Measurements from ENCODE around the gene CFAP92. TPM values are rescaled to one million over a fixed set of nuclear protein-coding genes. Genes with fewer than 3 reads are reported as not detected.

Gene CFAP92
- total RNA-seq, 1 donor from 2014 or later, result 0.52 TPM

DNA sequence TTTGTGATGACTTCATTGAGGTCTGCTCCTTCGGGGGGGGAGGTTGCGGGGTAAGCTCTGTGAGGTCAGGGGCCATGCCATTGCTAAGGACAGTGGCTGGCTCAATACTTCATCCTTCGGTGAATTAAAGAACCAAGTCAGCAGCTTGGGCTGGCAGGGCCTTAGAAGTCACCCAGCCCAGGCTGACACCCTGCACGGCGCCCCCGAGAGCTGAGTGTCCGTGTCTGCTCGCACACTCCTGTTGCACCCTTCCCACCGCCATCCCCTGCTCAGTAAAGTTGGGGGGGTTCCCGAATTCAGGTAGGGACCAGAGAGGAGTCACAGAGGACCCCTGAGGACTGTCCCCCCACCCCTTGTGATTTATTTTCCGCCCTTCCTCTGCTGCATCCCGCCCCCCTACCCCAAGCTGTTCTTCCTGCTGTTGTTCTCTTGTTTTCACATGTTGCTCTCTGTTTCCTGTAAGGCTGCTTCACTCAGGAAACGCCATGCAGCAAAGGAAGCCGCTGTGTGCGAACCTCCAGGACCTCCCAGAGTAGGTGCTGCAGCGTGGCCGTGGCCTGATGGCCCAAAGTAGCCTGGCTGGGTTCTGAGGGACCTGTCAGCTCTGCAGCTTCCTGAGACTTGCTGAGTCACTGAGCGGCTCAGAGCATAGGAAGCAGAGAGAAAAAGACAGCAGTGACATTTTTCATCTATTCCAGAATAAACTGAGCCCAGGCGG is 21.7 kb upstream of the CFAP92 start:
- Histone ChIP-seq H3K9me3 (ENCODE audit: insufficient read depth, low read depth, low read length) (peaks cover 2% of the 10 kb centered on the region), H3K4me2 (ENCODE audit: low read length) (no peak overlapping the region), H3K36me3 (ENCODE audit: insufficient read depth, low read length) (no peaks in the 10 kb centered on the region), H3K9ac (ENCODE audit: low read length) (no peak overlapping the region), H3K27me3 (ENCODE audit: insufficient read depth, low read length) (peaks cover 5% of the 10 kb centered on the region), H3K79me2 (ENCODE audit: insufficient read depth, low read length) (no peaks in the 10 kb centered on the region), H4K20me1 (ENCODE audit: insufficient read depth, low read length) (no peaks in the 10 kb centered on the region), H3K4me1 (ENCODE audit: insufficient read depth, low read length) (no peaks in the 10 kb centered on the region), H2AFZ (ENCODE audit: low read depth, low read length) (peak overlapping the region; percentile 47), H3K27ac (ENCODE audit: low read depth, low read length) (no peak overlapping the region), H3K4me3 (ENCODE audit: insufficient read depth, low read depth, low read length) (no peak overlapping the region)
- Mint-ChIP-seq H3K4me1 (ENCODE audit: low read depth, unreplicated experiment) (peaks cover 14% of the 10 kb centered on the region), H3K27ac (ENCODE audit: unreplicated experiment) (peak overlapping the region; percentile 88), H3K9me3 (ENCODE audit: unreplicated experiment) (peaks cover 1% of the 10 kb centered on the region), H3K36me3 (ENCODE audit: low read depth, unreplicated experiment) (no peaks in the 10 kb centered on the region), H3K4me3 (ENCODE audit: unreplicated experiment) (no peak overlapping the region), H3K27me3 (ENCODE audit: low read depth, unreplicated experiment) (peaks cover 4% of the 10 kb centered on the region)
- TF ChIP-seq CTCF (IDR thresholded peaks at IDR 0.05; ENCODE audit: insufficient read depth, low read depth, low read length) (no peak), EZH2 (IDR thresholded peaks at IDR 0.05; ENCODE audit: insufficient read depth, low read length) (no peak)
- FAIRE-seq (no peak), DNase-seq (ENCODE audit: low read depth) (no peak)

DNA sequence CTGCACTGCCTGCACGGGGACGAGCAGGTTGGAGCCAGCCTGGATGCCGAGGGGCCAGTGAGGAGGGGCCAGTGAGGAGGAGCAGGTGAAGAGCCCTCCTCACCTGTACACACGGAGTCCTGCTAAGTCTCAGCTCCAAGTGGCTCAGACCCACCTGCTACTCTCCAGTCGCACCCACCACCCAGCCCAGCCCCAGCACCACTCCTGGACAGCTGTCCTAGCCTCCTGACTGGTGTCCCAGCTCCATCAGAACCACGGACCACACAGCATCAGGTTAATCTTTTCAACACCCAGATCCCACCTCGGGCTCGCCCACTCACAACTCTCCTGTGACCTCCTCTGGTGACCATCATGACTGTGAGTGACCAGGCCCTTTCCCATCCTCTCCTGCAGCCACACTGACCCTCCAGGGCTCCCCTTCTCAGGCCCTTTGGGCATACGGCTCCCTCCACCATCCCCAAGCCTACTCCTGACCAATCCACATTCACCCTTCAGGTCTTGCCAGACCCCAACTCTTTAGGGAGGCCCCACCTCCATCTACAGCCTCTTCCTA is 21.0 kb upstream of the CFAP92 start:
- Histone ChIP-seq H3K4me3 (ENCODE audit: insufficient read depth, low read depth, low read length) (no peak overlapping the region), H3K4me1 (ENCODE audit: insufficient read depth, low read length) (no peaks in the 10 kb centered on the region), H4K20me1 (ENCODE audit: insufficient read depth, low read length) (no peaks in the 10 kb centered on the region), H3K9me3 (ENCODE audit: insufficient read depth, low read depth, low read length) (peaks cover 2% of the 10 kb centered on the region), H3K27me3 (ENCODE audit: insufficient read depth, low read length) (peaks cover 5% of the 10 kb centered on the region), H2AFZ (ENCODE audit: low read depth, low read length) (no peak overlapping the region), H3K9ac (ENCODE audit: low read length) (no peak overlapping the region), H3K4me2 (ENCODE audit: low read length) (no peak overlapping the region), H3K27ac (ENCODE audit: low read depth, low read length) (no peak overlapping the region), H3K79me2 (ENCODE audit: insufficient read depth, low read length) (no peaks in the 10 kb centered on the region), H3K36me3 (ENCODE audit: insufficient read depth, low read length) (no peaks in the 10 kb centered on the region)
- DNase-seq (ENCODE audit: low read depth) (no peak), FAIRE-seq (no peak)
- Mint-ChIP-seq H3K27me3 (ENCODE audit: low read depth, unreplicated experiment) (peaks cover 4% of the 10 kb centered on the region), H3K36me3 (ENCODE audit: low read depth, unreplicated experiment) (no peaks in the 10 kb centered on the region), H3K9me3 (ENCODE audit: unreplicated experiment) (peaks cover 1% of the 10 kb centered on the region), H3K4me1 (ENCODE audit: low read depth, unreplicated experiment) (peaks cover 14% of the 10 kb centered on the region), H3K27ac (ENCODE audit: unreplicated experiment) (no peak overlapping the region), H3K4me3 (ENCODE audit: unreplicated experiment) (no peak overlapping the region)
- no peak for TF ChIP-seq EZH2 (IDR thresholded peaks at IDR 0.05; ENCODE audit: insufficient read depth, low read length)
- TF ChIP-seq CTCF (IDR thresholded peaks at IDR 0.05; ENCODE audit: insufficient read depth, low read depth, low read length), result no peak

GRCh38 chr3:129014148-129014547 is 20.3 kb upstream of the CFAP92 start:
- H3K4me1 ChIP-seq (ENCODE audit: insufficient read depth, low read length), result no peaks in the 10 kb centered on the region
- no peak overlapping the region for H3K9ac ChIP-seq (ENCODE audit: low read length)
- H3K79me2 ChIP-seq (ENCODE audit: insufficient read depth, low read length), result no peaks in the 10 kb centered on the region
- no peak overlapping the region for H3K27ac Mint-ChIP-seq (ENCODE audit: unreplicated experiment)
- H2AFZ ChIP-seq (ENCODE audit: low read depth, low read length), result no peak overlapping the region
- H3K9me3 ChIP-seq (ENCODE audit: insufficient read depth, low read depth, low read length), result peaks cover 2% of the 10 kb centered on the region
- H3K4me1 Mint-ChIP-seq (ENCODE audit: low read depth, unreplicated experiment), result peaks cover 14% of the 10 kb centered on the region
- H3K27me3 ChIP-seq (ENCODE audit: insufficient read depth, low read length), result peaks cover 5% of the 10 kb centered on the region
- DNase-seq (ENCODE audit: low read depth) (peak; percentile 14), FAIRE-seq (no peak)
- no peaks in the 10 kb centered on the region for H3K36me3 Mint-ChIP-seq (ENCODE audit: low read depth, unreplicated experiment)
- H3K4me3 ChIP-seq (ENCODE audit: insufficient read depth, low read depth, low read length), result no peak overlapping the region
- H3K4me3 Mint-ChIP-seq (ENCODE audit: unreplicated experiment), result no peak overlapping the region
- H3K4me2 ChIP-seq (ENCODE audit: low read length), result no peak overlapping the region
- peaks cover 8% of the 10 kb centered on the region for H3K27me3 Mint-ChIP-seq (ENCODE audit: low read depth, unreplicated experiment)
- no peaks in the 10 kb centered on the region for H3K36me3 ChIP-seq (ENCODE audit: insufficient read depth, low read length)
- no peaks in the 10 kb centered on the region for H4K20me1 ChIP-seq (ENCODE audit: insufficient read depth, low read length)
- no peak overlapping the region for H3K27ac ChIP-seq (ENCODE audit: low read depth, low read length)
- peaks cover 1% of the 10 kb centered on the region for H3K9me3 Mint-ChIP-seq (ENCODE audit: unreplicated experiment)
- TF ChIP-seq EZH2 (IDR thresholded peaks at IDR 0.05; ENCODE audit: insufficient read depth, low read length) (no peak), CTCF (IDR thresholded peaks at IDR 0.05; ENCODE audit: insufficient read depth, low read depth, low read length) (no peak)
